Activated T-helper 1 cell treated with anti-CD3 and anti-CD28 coated beads, Interleukin-12 subunit alpha, Interleukin-12 subunit beta, Interleukin-2, Interleukin-4 antibody, amounts not matched to agents 30 ng/mL and 10 ng/mL and 1 ng/mL, durations not matched to agents 14 hours and 24 hours and 36 hours (primary cell): Measurements from ENCODE around the gene CLDN14. TPM values are rescaled to one million over a fixed set of nuclear protein-coding genes. Genes with fewer than 3 reads are reported as not detected.

Source experiments
- DNase-seq: peaks from one replicate; pipeline ENCODE4 v3.0.0; 2021; ENCODE audit warnings: low spot score
- H3K27ac Mint-ChIP-seq: one replicate; pipeline ENCODE4 v1.8.0; 2021; ENCODE audit warnings: mild to moderate bottlenecking, mixed read lengths
- H3K27me3 Mint-ChIP-seq: one replicate; pipeline ENCODE4 v1.8.0; 2022; ENCODE audit warnings: mild to moderate bottlenecking, moderate library complexity, mixed read lengths; ENCODE audit not compliant: insufficient read depth
- H3K36me3 Mint-ChIP-seq: one replicate; pipeline ENCODE4 v1.8.0; 2021; ENCODE audit warnings: low read depth, mixed read lengths
- H3K4me1 Mint-ChIP-seq: one replicate; pipeline ENCODE4 v1.8.0; 2021; ENCODE audit warnings: low read depth, mixed read lengths
- H3K4me3 Mint-ChIP-seq: one replicate; pipeline ENCODE4 v1.8.0; 2021; ENCODE audit warnings: mild to moderate bottlenecking, moderate library complexity, mixed read lengths
- H3K9me3 Mint-ChIP-seq: one replicate; pipeline ENCODE4 v1.8.0; 2021; ENCODE audit warnings: mixed read lengths
- intact Hi-C: fragments of 100-400 bp; cut with micrococcal nuclease; formaldehyde crosslinking; loops from one replicate; pipeline ENCODE4 v1.15.1; 2024
- total RNA-seq: library from RNA; stranded (reverse); gene quantifications from 2 replicates; pipeline ENCODE4 v1.2.3, GENCODE V29; 2022

CLDN14 gene
- total RNA-seq, 1 donor from 2014 or later = not detected

DNA sequence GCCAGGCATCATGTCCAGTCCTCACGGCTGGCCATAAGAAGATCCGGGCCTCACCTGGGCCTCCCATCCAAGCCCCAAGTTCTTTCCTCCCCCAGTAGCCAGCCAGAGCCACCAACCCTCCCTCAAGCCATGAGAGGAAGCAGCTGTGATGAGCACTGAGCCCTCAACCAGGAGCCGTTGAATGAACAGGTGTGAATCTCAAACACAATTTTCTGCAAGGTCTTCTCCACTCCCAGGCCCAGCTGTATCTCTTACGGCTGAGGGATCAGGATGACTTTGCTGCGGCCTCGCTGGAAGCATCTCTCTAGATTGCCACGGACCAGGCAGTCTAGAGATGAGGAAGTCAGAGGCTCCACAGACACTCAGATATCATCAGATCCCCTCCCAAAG, 9.8 kb upstream of the CLDN14 start:
- H3K36me3 Mint-ChIP-seq = no peaks in the 10 kb centered on the region
- H3K27me3 Mint-ChIP-seq = peaks cover 6% of the 10 kb centered on the region
- no peaks in the 10 kb centered on the region for H3K4me1 Mint-ChIP-seq
- H3K27ac Mint-ChIP-seq = no peak overlapping the region
- H3K9me3 Mint-ChIP-seq = no peaks in the 10 kb centered on the region
- DNase-seq = no peak
- intact Hi-C loops = no loop called here
- no peak overlapping the region for H3K4me3 Mint-ChIP-seq

DNA sequence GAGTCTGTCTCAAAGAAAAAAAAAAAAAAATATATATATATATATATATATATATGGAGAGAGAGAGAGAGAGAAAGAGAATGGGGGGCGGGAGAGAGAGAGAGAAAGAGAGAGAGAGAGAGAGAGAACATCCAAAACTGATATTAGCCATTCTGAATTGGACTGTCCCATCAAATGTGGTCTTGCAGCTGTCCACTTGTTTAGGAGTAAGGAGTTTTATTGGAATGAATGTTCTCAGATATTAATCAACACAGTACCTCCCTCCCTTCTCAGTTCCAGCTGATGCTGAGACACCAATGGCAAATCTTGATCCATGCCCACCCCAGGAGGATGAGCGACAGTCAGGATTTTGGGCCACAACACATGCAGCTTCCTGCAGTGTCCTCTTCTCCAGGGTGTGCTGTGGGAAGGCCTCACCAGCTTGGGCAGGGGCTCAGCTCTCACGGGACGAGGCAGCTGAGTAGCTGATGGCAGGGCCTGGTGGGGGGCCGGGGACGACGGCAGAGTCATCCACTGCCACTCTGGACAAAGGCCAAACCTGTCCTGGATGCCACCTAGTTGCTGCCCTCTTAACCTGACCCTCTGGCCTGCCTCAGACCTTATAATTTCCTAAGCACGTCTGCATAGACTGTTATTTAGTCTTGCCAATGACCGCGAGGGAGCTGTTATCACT, 9.3 kb upstream of the CLDN14 start:
- no peak overlapping the region for H3K4me3 Mint-ChIP-seq
- no peak for DNase-seq
- H3K27me3 Mint-ChIP-seq = peaks cover 3% of the 10 kb centered on the region
- H3K36me3 Mint-ChIP-seq = no peaks in the 10 kb centered on the region
- no peak overlapping the region for H3K27ac Mint-ChIP-seq
- intact Hi-C loops = no loop called here
- no peaks in the 10 kb centered on the region for H3K4me1 Mint-ChIP-seq
- H3K9me3 Mint-ChIP-seq = no peaks in the 10 kb centered on the region

DNA sequence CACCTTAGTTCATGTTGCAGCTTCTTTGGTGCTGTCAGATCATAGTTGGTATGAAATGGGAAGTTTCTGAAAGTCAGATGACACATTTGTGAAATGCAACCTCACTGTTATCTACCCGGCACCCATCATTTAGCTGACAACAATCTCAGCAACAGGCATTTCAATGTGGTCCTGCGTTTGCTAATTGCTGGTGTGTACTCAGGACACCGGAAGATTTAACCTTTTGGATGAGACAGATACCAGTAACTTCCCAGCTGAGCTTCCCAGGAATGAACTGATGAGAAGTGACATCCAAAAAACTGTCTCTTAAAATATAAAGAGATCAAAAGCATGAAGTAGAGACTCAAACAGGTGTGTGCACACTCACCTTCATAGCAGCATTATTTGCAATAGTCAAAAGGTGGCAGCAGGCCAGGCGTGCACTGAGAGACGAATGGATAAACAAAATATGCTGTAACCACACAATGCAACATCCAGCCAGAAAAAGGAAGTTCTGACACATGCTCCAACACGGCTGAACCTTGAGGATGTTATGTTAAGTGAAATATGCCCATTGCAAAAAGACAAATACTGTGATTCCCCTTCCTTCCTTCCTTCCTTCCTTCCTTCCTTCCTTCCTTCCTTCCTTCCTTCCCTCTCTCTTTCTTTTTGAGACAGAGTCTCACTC, 7.9 kb upstream of the CLDN14 start:
- no peak overlapping the region for H3K4me3 Mint-ChIP-seq
- H3K36me3 Mint-ChIP-seq = no peaks in the 10 kb centered on the region
- H3K27me3 Mint-ChIP-seq = peaks cover 2% of the 10 kb centered on the region
- intact Hi-C loops = no loop called here
- H3K4me1 Mint-ChIP-seq = no peaks in the 10 kb centered on the region
- no peak overlapping the region for H3K27ac Mint-ChIP-seq
- DNase-seq = no peak
- H3K9me3 Mint-ChIP-seq = no peaks in the 10 kb centered on the region

DNA sequence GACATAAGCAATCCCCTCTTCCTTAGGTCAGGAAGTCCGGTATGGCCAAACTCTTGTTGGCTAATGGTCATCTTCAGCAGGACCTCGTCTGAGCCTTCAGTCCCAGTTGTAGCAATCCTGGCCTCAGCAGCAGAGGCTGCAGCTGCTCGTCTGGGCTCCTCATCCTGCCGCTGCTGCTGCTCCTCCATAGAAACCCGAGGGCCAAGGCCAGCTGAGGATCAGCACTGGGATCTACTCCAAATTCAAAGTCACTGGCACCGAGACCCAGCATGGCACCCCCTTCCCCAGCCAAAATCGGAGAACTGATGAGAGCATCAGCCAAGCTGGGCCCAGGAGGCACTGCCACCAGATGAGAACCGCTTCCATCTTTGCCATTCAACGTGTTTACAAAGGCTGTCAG, 6.3 kb upstream of the CLDN14 start:
- no peaks in the 10 kb centered on the region for H3K36me3 Mint-ChIP-seq
- intact Hi-C loops = no loop called here
- no peak overlapping the region for H3K27ac Mint-ChIP-seq
- no peaks in the 10 kb centered on the region for H3K4me1 Mint-ChIP-seq
- peaks cover 2% of the 10 kb centered on the region for H3K27me3 Mint-ChIP-seq
- no peak overlapping the region for H3K4me3 Mint-ChIP-seq
- no peaks in the 10 kb centered on the region for H3K9me3 Mint-ChIP-seq
- no peak for DNase-seq

- no peak for DNase-seq
- Mint-ChIP-seq H3K4me1 (no peaks in the 10 kb centered on the region), H3K36me3 (no peaks in the 10 kb centered on the region), H3K4me3 (no peak overlapping the region), H3K9me3 (no peaks in the 10 kb centered on the region), H3K27ac (no peak overlapping the region), H3K27me3 (peaks cover 2% of the 10 kb centered on the region)
- intact Hi-C loops = no loop called here
Measured at GRCh38 chr21:36485476-36485875, 5.6 kb upstream of the CLDN14 start.

DNA sequence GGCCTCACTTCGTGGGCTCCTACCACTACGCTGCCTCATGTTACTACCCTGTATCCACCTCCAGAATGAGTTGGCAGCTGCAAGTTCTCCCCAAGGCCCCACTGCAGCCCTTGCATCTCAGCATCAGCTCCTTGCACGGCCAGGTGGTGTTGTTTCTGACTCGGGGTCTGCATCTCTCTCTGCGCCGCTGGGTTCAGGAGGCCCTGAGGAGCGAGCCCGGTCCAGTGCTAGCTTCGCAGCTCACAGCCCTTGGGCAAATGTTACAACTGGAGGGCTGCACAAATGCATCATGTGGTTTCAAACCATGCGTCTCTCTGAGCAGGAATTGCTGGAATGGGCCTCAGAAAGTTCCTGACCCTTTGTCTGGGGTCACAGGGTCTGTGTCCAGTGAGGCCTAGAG, 3.2 kb upstream of the CLDN14 start:
- Mint-ChIP-seq H3K27me3 (peaks cover under 1% of the 10 kb centered on the region), H3K27ac (no peak overlapping the region), H3K4me3 (no peak overlapping the region), H3K36me3 (no peaks in the 10 kb centered on the region), H3K9me3 (no peaks in the 10 kb centered on the region), H3K4me1 (no peaks in the 10 kb centered on the region)
- intact Hi-C loops = no loop called here
- DNase-seq = no peak

DNA sequence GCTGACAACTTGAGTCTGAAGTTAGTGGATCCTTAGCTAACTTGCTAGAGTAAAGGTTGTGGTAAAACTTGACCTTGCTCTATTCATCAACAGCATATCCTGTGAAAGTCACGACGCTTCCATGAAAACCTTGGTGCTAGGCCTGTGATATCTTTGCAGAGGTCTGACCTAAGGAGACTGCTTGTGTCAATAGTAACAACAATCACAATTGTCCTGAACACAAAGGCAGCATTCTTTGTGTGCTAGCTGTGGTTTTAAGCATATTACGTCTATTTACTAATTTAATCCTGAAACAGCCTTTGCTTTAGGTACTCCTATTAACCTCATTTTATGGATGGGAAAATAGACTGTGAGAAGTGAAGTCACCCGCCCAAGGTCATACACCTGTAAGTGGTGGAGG, 2.8 kb upstream of the CLDN14 start:
- intact Hi-C loops = no loop called here
- no peak overlapping the region for H3K4me3 Mint-ChIP-seq
- no peaks in the 10 kb centered on the region for H3K27me3 Mint-ChIP-seq
- no peaks in the 10 kb centered on the region for H3K36me3 Mint-ChIP-seq
- no peak for DNase-seq
- H3K9me3 Mint-ChIP-seq = no peaks in the 10 kb centered on the region
- H3K27ac Mint-ChIP-seq = no peak overlapping the region
- H3K4me1 Mint-ChIP-seq = no peaks in the 10 kb centered on the region

DNA sequence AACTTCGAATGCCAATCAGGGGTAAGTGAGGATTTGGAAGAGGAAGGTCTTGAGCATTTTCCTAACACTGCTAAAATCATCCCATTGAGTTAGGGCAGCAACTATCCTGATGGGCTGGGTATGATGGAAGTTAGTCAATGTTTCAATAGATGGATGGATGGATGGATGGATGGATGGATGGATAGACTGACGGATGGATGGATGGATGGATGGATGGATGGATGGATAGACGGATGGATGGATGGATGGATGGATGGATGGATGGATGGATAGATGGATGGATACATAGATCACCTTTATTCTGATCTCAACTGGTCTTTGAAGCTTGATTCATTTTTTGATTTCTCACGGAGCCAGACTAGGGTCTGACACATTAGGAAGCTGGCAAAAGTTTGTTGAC, 2.3 kb upstream of the CLDN14 start:
- no peaks in the 10 kb centered on the region for H3K9me3 Mint-ChIP-seq
- H3K36me3 Mint-ChIP-seq = no peaks in the 10 kb centered on the region
- no peaks in the 10 kb centered on the region for H3K4me1 Mint-ChIP-seq
- no peak overlapping the region for H3K27ac Mint-ChIP-seq
- no peak for DNase-seq
- H3K27me3 Mint-ChIP-seq = no peaks in the 10 kb centered on the region
- intact Hi-C loops = no loop called here
- H3K4me3 Mint-ChIP-seq = no peak overlapping the region

GRCh38 chr21:36481639-36482038, 1.7 kb upstream of the CLDN14 start:
- no peaks in the 10 kb centered on the region for H3K27me3 Mint-ChIP-seq
- no peak for DNase-seq
- no peaks in the 10 kb centered on the region for H3K9me3 Mint-ChIP-seq
- intact Hi-C loops = no loop called here
- H3K4me3 Mint-ChIP-seq = no peak overlapping the region
- H3K27ac Mint-ChIP-seq = no peak overlapping the region
- H3K36me3 Mint-ChIP-seq = no peaks in the 10 kb centered on the region
- no peaks in the 10 kb centered on the region for H3K4me1 Mint-ChIP-seq

DNA sequence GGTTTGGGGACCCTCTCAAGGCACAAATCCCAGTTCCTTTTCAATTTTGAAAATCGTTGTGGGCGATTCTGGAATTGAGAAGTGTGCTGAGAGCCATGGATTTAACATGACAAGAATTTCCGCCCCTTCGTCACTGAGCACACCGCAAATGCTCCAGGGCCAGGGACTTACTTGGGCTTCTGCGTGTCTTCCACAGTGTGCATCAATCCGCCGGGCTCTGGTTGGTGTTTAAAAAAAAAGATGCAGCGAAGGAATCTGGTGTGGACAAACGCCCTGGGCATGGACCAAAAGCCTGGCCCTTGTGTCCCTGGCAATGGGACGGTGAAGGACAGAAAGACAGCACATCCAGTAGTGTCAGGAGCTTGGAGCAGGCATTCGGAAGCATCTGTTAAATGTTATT, 696 bp upstream of the CLDN14 start:
- intact Hi-C loops = no loop called here
- H3K4me3 Mint-ChIP-seq = no peak overlapping the region

GRCh38 chr21:36478941-36479340, 981 bp downstream of the CLDN14 start:
- Mint-ChIP-seq H3K9me3 (no peaks in the 10 kb centered on the region), H3K27ac (no peak overlapping the region), H3K4me3 (no peak overlapping the region)

More for the DNA sequence above, 696 bp upstream of the CLDN14 start:
- Mint-ChIP-seq H3K27me3 (no peaks in the 10 kb centered on the region), H3K4me1 (no peaks in the 10 kb centered on the region), H3K27ac (no peak overlapping the region), H3K9me3 (no peaks in the 10 kb centered on the region), H3K36me3 (no peaks in the 10 kb centered on the region)
- no peak for DNase-seq

DNA sequence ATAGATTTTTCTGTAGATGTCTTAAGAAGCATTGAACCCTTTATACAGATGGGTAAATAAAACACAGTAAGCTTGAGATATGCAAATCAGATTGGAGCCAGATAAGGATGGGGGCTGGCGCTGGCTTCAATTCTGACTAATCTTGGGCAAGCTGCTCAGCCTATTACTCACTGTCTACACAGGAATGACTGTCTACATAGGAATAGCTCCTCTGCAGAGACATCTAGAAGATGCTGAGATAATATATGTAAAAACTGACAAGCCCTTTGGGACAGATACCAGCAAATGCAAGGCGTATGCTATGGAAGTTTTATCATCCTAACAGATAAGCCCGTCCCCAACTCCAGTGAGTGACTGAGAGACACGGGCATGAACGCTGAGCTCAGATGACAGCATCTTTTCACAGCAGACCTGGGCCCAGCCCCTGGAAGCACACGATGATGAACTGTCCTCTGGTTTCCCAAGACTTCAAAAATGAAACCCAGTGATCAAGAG, 1.7 kb downstream of the CLDN14 start:
- H3K4me3 Mint-ChIP-seq = no peak overlapping the region
- H3K27ac Mint-ChIP-seq = no peak overlapping the region
- no peaks in the 10 kb centered on the region for H3K36me3 Mint-ChIP-seq
- H3K4me1 Mint-ChIP-seq = no peaks in the 10 kb centered on the region
- no peaks in the 10 kb centered on the region for H3K9me3 Mint-ChIP-seq
- intact Hi-C loops = no loop called here
- peaks cover 3% of the 10 kb centered on the region for H3K27me3 Mint-ChIP-seq
- DNase-seq = no peak

More at GRCh38 chr21:36478941-36479340, 981 bp downstream of the CLDN14 start:
- intact Hi-C loops = no loop called here
- Mint-ChIP-seq H3K4me1 (no peaks in the 10 kb centered on the region), H3K27me3 (no peaks in the 10 kb centered on the region), H3K36me3 (no peaks in the 10 kb centered on the region)
- no peak for DNase-seq

DNA sequence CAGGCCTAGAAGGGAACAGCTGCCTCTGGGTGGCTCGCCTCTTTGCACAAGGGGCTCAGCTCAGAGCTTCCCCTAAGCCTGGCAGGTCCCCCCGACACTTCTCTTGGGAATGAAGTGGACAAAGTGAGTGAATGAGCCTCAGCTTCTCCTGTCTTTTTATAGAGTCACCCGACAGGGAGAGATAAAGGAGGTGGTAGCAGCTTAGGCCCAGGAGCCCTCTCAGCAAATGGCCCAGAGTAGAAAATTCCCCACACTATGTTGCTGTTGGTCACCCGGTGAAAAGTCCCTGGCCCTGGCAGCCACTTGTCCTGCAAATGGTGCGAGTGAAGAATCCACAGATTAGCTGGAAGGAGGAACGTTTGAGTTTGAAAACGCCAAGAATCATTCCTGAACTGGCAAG, 2.4 kb downstream of the CLDN14 start:
- Mint-ChIP-seq H3K36me3 (no peaks in the 10 kb centered on the region), H3K9me3 (no peaks in the 10 kb centered on the region), H3K27ac (no peak overlapping the region), H3K4me3 (no peak overlapping the region), H3K27me3 (peaks cover 3% of the 10 kb centered on the region), H3K4me1 (no peaks in the 10 kb centered on the region)
- intact Hi-C loops = no loop called here
- no peak for DNase-seq
